ENCODE results near the gene EPHB1. TPM values are rescaled to one million over a fixed set of nuclear protein-coding genes. Genes with fewer than 3 reads are reported as not detected.

EPHB1 gene
- total RNA-seq, 1 donor from 2014 or later = 3.0 TPM

DNA sequence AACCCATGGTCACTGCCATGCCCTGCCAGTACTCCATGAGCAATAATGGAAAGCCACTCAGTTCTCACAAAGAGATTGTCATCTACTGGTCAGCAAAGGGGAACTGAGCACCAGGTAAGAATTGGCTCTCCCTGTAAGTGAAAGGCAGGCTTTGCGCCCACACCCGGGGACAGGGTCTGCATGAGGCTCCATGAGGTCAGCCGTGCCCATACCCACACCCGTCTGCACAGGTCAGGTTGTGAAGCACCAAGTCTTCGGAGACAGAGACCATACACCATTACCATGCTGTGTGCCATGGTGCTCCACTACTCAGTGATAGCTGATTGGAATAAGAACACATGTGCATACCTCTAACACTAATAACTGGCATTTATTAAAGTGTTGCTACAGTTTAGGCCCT is 322.9 kb downstream of the EPHB1 start:
- Histone ChIP-seq H3K9me3 (no peaks in the 10 kb centered on the region), H3K4me3 (no peak overlapping the region), H3K27ac (no peak overlapping the region), H3K36me3 (no peaks in the 10 kb centered on the region), H3K27me3 (ENCODE audit: low read depth) (no peaks in the 10 kb centered on the region), H3K4me1 (no peaks in the 10 kb centered on the region)
- DNase-seq (no peak), ATAC-seq (no peak)
- TF ChIP-seq, protein P1, sequence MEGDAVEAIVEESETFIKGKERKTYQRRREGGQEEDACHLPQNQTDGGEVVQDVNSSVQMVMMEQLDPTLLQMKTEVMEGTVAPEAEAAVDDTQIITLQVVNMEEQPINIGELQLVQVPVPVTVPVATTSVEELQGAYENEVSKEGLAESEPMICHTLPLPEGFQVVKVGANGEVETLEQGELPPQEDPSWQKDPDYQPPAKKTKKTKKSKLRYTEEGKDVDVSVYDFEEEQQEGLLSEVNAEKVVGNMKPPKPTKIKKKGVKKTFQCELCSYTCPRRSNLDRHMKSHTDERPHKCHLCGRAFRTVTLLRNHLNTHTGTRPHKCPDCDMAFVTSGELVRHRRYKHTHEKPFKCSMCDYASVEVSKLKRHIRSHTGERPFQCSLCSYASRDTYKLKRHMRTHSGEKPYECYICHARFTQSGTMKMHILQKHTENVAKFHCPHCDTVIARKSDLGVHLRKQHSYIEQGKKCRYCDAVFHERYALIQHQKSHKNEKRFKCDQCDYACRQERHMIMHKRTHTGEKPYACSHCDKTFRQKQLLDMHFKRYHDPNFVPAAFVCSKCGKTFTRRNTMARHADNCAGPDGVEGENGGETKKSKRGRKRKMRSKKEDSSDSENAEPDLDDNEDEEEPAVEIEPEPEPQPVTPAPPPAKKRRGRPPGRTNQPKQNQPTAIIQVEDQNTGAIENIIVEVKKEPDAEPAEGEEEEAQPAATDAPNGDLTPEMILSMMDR (IDR thresholded peaks at IDR 0.05) = no peak
- intact Hi-C loops (cut with DNase I) = no loop called here

DNA sequence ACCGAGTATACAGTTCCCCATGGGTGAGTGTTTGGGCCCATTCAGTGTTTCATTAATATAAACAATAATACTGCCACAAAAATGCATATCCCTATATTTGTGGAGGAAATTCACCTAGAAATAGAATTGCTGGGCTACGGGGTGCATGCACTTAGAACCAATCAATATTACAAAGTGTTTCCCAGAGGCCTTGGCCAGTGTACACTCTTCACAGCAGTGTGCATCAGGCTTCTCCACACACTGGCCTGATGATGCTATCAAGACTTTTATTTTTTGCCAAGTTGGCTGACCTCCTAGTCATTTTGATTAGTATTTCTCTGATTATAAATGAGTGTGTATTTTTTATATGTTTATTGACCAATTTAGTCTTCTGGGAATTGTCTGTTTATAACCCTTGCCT is 323.7 kb downstream of the EPHB1 start:
- DNase-seq (no peak), ATAC-seq (no peak)
- intact Hi-C loops (cut with DNase I) = no loop called here
- Histone ChIP-seq H3K4me1 (no peaks in the 10 kb centered on the region), H3K27me3 (ENCODE audit: low read depth) (no peaks in the 10 kb centered on the region), H3K36me3 (no peaks in the 10 kb centered on the region), H3K9me3 (no peaks in the 10 kb centered on the region), H3K27ac (no peak overlapping the region), H3K4me3 (no peak overlapping the region)
- TF ChIP-seq, protein P1 (IDR thresholded peaks at IDR 0.05) = no peak

DNA sequence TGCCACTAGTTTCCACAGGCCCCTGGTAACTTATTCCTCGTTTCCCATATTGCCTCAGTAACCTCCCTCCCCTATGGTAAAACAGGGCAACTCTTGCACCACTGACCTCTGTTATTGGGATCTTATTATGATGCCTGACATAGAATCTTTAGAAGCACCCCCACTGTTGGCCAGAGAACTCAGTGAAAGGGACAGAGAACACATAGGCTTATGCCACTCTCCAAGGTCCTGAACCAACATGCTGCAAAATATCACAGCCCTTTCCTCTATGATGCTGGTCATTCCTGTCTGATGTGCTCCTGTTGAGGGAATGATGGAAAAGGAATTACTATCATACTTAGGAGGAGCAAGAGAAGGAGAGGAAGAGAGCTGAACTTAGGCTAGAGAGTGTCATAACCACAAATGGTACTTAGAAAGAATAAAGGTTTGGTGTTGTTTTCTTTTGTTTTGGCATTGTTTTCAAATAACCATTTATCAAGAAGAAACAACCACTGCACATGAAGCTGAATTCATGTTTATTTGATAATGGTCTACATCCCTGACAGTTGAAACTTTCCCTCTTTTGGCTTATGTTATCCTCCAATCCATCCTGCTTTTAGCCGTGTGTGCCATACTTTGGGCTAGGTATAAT is 330.2 kb downstream of the EPHB1 start:
- Histone ChIP-seq H3K4me1 (no peaks in the 10 kb centered on the region), H3K36me3 (no peaks in the 10 kb centered on the region), H3K4me3 (no peak overlapping the region), H3K9me3 (no peaks in the 10 kb centered on the region), H3K27me3 (ENCODE audit: low read depth) (no peaks in the 10 kb centered on the region), H3K27ac (no peak overlapping the region)
- TF ChIP-seq, protein P1 (IDR thresholded peaks at IDR 0.05) = no peak
- ATAC-seq = no peak
- intact Hi-C loops (cut with DNase I) = no loop called here
- DNase-seq = no peak

DNA sequence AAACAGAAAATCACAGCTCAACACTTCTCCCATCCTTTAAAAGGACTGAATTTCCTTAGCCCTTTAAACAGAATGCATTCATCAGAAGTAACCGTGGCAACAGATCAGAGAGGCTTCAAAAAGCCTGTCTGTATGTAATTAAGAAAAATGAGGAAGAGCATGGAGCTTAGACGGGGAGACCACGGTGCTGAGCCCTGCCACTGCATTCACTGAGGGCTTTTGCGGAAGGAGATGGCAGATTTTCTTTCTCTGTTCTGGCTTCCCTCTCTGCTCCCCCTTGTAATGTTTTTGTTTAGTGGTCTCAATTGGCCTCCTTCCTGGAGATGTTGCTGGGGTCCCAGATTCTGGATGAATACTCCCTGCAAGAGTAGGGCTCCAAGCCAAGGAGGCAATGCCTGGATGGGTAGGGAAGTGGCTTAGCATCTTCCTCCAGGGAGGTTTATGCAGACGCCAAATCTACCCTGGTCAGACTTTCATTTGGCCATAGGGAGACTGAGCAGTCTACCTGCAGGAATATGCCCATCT is 332.9 kb downstream of the EPHB1 start:
- no peak overlapping the region for H3K27ac ChIP-seq
- TF ChIP-seq, protein P1 (IDR thresholded peaks at IDR 0.05) = no peak
- H3K27me3 ChIP-seq (ENCODE audit: low read depth) = no peaks in the 10 kb centered on the region
- ATAC-seq (no peak), DNase-seq (no peak)
- no peak overlapping the region for H3K4me3 ChIP-seq
- H3K4me1 ChIP-seq = no peaks in the 10 kb centered on the region
- intact Hi-C loops (cut with DNase I) = no loop called here
- no peaks in the 10 kb centered on the region for H3K36me3 ChIP-seq
- H3K9me3 ChIP-seq = no peaks in the 10 kb centered on the region

DNA sequence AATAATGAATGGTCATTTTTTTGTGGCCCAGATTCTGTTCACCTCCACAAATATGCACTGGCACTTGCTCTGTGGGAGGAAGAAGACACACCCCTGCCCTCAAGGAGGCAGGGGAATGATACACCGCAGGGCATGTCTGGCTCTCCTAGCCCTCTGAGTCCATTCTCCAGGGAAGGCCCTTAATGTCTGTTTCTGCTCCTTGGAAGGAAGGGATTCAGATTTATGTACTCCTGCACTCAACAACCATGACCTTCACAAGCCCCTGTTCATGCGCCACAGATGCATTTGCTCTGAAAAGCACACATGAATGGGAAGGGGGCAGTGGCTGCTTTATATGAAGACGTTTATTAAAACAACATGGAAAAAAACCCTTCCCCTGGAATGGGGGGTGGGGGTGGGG is 333.8 kb downstream of the EPHB1 start:
- H3K27me3 ChIP-seq (ENCODE audit: low read depth) = no peaks in the 10 kb centered on the region
- ATAC-seq = no peak
- H3K4me3 ChIP-seq = no peak overlapping the region
- TF ChIP-seq, protein P1 (IDR thresholded peaks at IDR 0.05) = no peak
- intact Hi-C loops (cut with DNase I) = no loop called here
- H3K36me3 ChIP-seq = no peaks in the 10 kb centered on the region
- no peaks in the 10 kb centered on the region for H3K4me1 ChIP-seq
- no peak overlapping the region for H3K27ac ChIP-seq
- DNase-seq = no peak
- H3K9me3 ChIP-seq = no peaks in the 10 kb centered on the region

Measured in lower lobe of right lung (tissue), 2 donors.